Neural cell (in vitro differentiated cells): Measurements from ENCODE around the gene PLA2G4F. TPM values are rescaled to one million over a fixed set of nuclear protein-coding genes. Genes with fewer than 3 reads are reported as not detected.

Experiments used
- H2AFZ ChIP-seq: fragments of 200-600, 300-800 bp; sonication (generic), shearing (Covaris generic); 2 replicates; pipeline ENCODE4 v1.6.0; 2014; ENCODE audit warnings: low read depth, mild to moderate bottlenecking, antibody characterized with exemption, low read length, moderate library complexity
- H3F3A ChIP-seq: fragments of 200-600 bp; shearing (Covaris generic); 2 replicates; pipeline ENCODE4 v1.6.1; 2016; ENCODE audit warnings: mild to moderate bottlenecking, moderate library complexity, mixed read lengths, antibody characterized with exemption, low read length; ENCODE audit not compliant: insufficient read depth, poor library complexity, severe bottlenecking
- H3K27ac ChIP-seq: fragments of 200-600, 300-800 bp; sonication (generic), shearing (Covaris generic); 2 replicates; pipeline ENCODE4 v1.5.1; 2014; ENCODE audit warnings: mild to moderate bottlenecking, low read length, moderate library complexity
- H3K27me3 ChIP-seq: fragments of 300-800, 200-600 bp; sonication (generic), shearing (Covaris generic); 2 replicates; pipeline ENCODE4 v1.6.0; 2014; ENCODE audit warnings: mild to moderate bottlenecking, low read depth, low read length, moderate library complexity; ENCODE audit not compliant: insufficient read depth
- H3K36me3 ChIP-seq: fragments of 300-800, 200-600 bp; sonication (generic), shearing (Covaris generic); 2 replicates; pipeline ENCODE4 v1.5.1; 2014; ENCODE audit warnings: mild to moderate bottlenecking, antibody characterized with exemption, low read length, moderate library complexity; ENCODE audit not compliant: insufficient read depth
- H3K4me2 ChIP-seq: fragments of 300-800, 200-600 bp; sonication (generic), shearing (Covaris generic); 2 replicates; pipeline ENCODE4 v1.6.0; 2014; ENCODE audit warnings: mild to moderate bottlenecking, low read length
- H3K4me3 ChIP-seq: fragments of 300-800, 200-600 bp; sonication (generic), shearing (Covaris generic); 2 replicates; pipeline ENCODE4 v1.5.1; 2014; ENCODE audit warnings: mild to moderate bottlenecking, low read length, moderate library complexity
- H3K79me2 ChIP-seq: fragments of 200-600 bp; shearing (Covaris generic); replicated peaks from 2 replicates; pipeline ENCODE4 v1.6.0; 2014; ENCODE audit warnings: mild to moderate bottlenecking, low read length, moderate library complexity; ENCODE audit not compliant: insufficient read depth
- H3K9ac ChIP-seq: fragments of 300-800, 200-600 bp; sonication (generic), shearing (Covaris generic); 2 replicates; pipeline ENCODE4 v1.6.1; 2016; ENCODE audit warnings: mild to moderate bottlenecking, low read length, mixed read lengths
- H3K9me2 ChIP-seq: fragments of 200-600 bp; shearing (Covaris generic); 2 replicates; pipeline ENCODE4 v1.6.1; 2016; ENCODE audit warnings: mild to moderate bottlenecking, low read length, mixed read lengths; ENCODE audit not compliant: insufficient read depth
- H3K9me3 ChIP-seq: fragments of 200-600, 300-800 bp; sonication (generic), shearing (Covaris generic); 2 replicates; pipeline ENCODE4 v1.6.1; 2016; ENCODE audit warnings: mild to moderate bottlenecking, mixed run types, low read length, moderate library complexity, mixed read lengths
- H4K20me1 ChIP-seq: fragments of 200-600 bp; shearing (Covaris generic); 2 replicates; pipeline ENCODE4 v1.6.1; 2016; ENCODE audit warnings: mild to moderate bottlenecking, mixed run types; ENCODE audit not compliant: insufficient read depth
- CTCF ChIP-seq: fragments of 450-650 bp; IDR thresholded peaks from 2 replicates; pipeline ENCODE4 v1.5.1; 2014; ENCODE audit warnings: antibody characterized with exemption, mild to moderate bottlenecking, moderate library complexity; ENCODE audit not compliant: poor library complexity, severe bottlenecking
- EP300 ChIP-seq: fragments of 450-650 bp; conservative IDR thresholded peaks from 2 replicates; pipeline ENCODE4 v1.6.1; 2014; ENCODE audit warnings: antibody characterized with exemption, mild to moderate bottlenecking, moderate library complexity; ENCODE audit not compliant: poor library complexity, severe bottlenecking
- EZH2 ChIP-seq: fragments of 200-600, 300-800 bp; shearing (Covaris generic), sonication (generic); IDR thresholded peaks from 2 replicates; pipeline ENCODE4 v1.6.1; 2014; ENCODE audit warnings: antibody characterized with exemption, low read length, borderline replicate concordance, mild to moderate bottlenecking; ENCODE audit not compliant: insufficient read depth, poor library complexity, severe bottlenecking
- MXI1 ChIP-seq: fragments of 450-650 bp; conservative IDR thresholded peaks from 2 replicates; pipeline ENCODE4 v1.6.1; 2014; ENCODE audit warnings: antibody characterized with exemption, mild to moderate bottlenecking; ENCODE audit not compliant: poor library complexity, severe bottlenecking
- POLR2AphosphoS5 ChIP-seq: IDR thresholded peaks from 2 replicates; pipeline ENCODE4 v1.6.1; 2012
- RAD21 ChIP-seq: fragments of 450-650 bp; conservative IDR thresholded peaks from 2 replicates; pipeline ENCODE4 v1.6.1; 2014; ENCODE audit warnings: antibody characterized with exemption, mild to moderate bottlenecking, moderate library complexity
- SMC3 ChIP-seq: fragments of 450-650 bp; conservative IDR thresholded peaks from 2 replicates; pipeline ENCODE4 v1.6.1; 2014; ENCODE audit warnings: antibody characterized with exemption, mild to moderate bottlenecking, moderate library complexity; ENCODE audit not compliant: poor library complexity
- TAF1 ChIP-seq: IDR thresholded peaks from 2 replicates; pipeline ENCODE4 v1.6.1; 2012; ENCODE audit warnings: low read depth
- polyA plus RNA-seq: library from polyadenylated mRNA; depleted of rRNA; stranded (reverse); fragments of >200 nt; gene quantifications from 2 replicates; pipeline ENCODE4 v1.2.3, GENCODE V29; 2014
- TF ChIP-seq, protein P1 (sequence below): IDR thresholded peaks from 2 replicates; pipeline ENCODE4 v1.6.1; 2012; ENCODE audit warnings: borderline replicate concordance

PLA2G4F gene
- polyA plus RNA-seq, 1 donor from 2014 or later: not detected

DNA sequence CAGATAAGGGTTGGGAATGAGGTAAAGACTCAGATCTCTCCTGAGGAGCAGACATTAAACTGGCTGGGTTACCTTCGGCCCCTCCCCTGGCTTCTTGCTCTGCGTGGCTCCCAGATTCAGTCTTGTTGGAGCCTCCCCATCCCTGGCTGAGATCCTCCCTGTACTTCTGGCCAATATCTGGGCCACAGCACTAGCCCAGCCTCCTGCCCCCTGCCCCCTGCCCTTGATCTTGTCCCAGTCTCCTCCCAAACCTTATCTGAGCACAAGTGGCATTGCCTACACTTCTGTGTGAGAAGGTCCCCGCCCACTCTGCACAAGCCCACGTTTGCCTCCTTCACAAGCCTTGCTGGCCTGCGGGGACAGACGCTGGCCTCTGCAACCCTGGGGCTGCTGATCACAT lies 16.8 kb downstream of the PLA2G4F start:
- no peak overlapping the region for H3K9ac ChIP-seq
- no peak overlapping the region for H3K27ac ChIP-seq
- H3K4me3 ChIP-seq: no peak overlapping the region
- H3F3A ChIP-seq: no peaks in the 10 kb centered on the region
- no peak overlapping the region for H2AFZ ChIP-seq
- H3K36me3 ChIP-seq: no peaks in the 10 kb centered on the region
- no peaks in the 10 kb centered on the region for H4K20me1 ChIP-seq
- no peak for TF ChIP-seq MXI1
- no peak for TF ChIP-seq EZH2
- TF ChIP-seq RAD21: no peak
- TF ChIP-seq, protein P1, sequence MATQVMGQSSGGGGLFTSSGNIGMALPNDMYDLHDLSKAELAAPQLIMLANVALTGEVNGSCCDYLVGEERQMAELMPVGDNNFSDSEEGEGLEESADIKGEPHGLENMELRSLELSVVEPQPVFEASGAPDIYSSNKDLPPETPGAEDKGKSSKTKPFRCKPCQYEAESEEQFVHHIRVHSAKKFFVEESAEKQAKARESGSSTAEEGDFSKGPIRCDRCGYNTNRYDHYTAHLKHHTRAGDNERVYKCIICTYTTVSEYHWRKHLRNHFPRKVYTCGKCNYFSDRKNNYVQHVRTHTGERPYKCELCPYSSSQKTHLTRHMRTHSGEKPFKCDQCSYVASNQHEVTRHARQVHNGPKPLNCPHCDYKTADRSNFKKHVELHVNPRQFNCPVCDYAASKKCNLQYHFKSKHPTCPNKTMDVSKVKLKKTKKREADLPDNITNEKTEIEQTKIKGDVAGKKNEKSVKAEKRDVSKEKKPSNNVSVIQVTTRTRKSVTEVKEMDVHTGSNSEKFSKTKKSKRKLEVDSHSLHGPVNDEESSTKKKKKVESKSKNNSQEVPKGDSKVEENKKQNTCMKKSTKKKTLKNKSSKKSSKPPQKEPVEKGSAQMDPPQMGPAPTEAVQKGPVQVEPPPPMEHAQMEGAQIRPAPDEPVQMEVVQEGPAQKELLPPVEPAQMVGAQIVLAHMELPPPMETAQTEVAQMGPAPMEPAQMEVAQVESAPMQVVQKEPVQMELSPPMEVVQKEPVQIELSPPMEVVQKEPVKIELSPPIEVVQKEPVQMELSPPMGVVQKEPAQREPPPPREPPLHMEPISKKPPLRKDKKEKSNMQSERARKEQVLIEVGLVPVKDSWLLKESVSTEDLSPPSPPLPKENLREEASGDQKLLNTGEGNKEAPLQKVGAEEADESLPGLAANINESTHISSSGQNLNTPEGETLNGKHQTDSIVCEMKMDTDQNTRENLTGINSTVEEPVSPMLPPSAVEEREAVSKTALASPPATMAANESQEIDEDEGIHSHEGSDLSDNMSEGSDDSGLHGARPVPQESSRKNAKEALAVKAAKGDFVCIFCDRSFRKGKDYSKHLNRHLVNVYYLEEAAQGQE: no peak
- no peaks in the 10 kb centered on the region for H3K9me3 ChIP-seq
- no peaks in the 10 kb centered on the region for H3K79me2 ChIP-seq
- no peaks in the 10 kb centered on the region for H3K9me2 ChIP-seq
- H3K27me3 ChIP-seq: no peaks in the 10 kb centered on the region
- H3K4me2 ChIP-seq: no peak overlapping the region

GRCh38 chr15:42138968-42139386 lies 17.5 kb downstream of the PLA2G4F start:
- Histone ChIP-seq H3K9me2 (no peaks in the 10 kb centered on the region), H3K36me3 (no peaks in the 10 kb centered on the region), H3K4me2 (no peak overlapping the region), H3K9ac (no peak overlapping the region), H2AFZ (no peak overlapping the region), H3K9me3 (no peaks in the 10 kb centered on the region), H3K4me3 (no peak overlapping the region), H3F3A (no peaks in the 10 kb centered on the region), H4K20me1 (no peaks in the 10 kb centered on the region), H3K27ac (no peak overlapping the region), H3K27me3 (no peaks in the 10 kb centered on the region), H3K79me2 (no peaks in the 10 kb centered on the region)
- TF ChIP-seq TAF1: no peak
- no peak for TF ChIP-seq MXI1
- no peak for TF ChIP-seq SMC3

DNA sequence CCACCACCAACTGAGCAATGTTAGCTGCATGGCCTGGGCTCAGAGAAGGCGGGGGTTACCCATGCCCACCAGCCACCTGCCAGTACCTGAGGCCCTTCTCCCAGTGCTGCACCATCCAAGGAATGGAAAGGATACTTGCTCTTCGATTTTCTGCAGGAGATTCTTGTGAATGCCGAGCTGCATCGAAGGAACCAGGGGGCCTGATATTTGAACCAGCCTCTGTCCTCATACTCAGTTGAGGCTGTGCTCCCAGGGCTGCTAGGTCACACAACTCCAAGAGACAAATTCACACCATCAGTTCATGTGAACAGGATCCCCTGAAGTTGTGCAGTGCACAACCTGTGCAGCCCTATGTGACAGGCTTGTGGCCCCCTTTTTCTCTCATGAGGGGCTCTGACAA lies 18.0 kb downstream of the PLA2G4F start:
- Histone ChIP-seq H3K9me2 (no peaks in the 10 kb centered on the region), H4K20me1 (no peaks in the 10 kb centered on the region), H3K36me3 (no peaks in the 10 kb centered on the region), H3F3A (no peaks in the 10 kb centered on the region), H3K4me2 (no peak overlapping the region), H3K9me3 (no peaks in the 10 kb centered on the region), H3K27ac (no peak overlapping the region), H3K4me3 (no peak overlapping the region), H3K27me3 (no peaks in the 10 kb centered on the region), H2AFZ (no peak overlapping the region), H3K79me2 (no peaks in the 10 kb centered on the region), H3K9ac (no peak overlapping the region)
- TF ChIP-seq EZH2 (no peak), MXI1 (no peak), RAD21 (no peak), POLR2AphosphoS5 (no peak), SMC3 (no peak), CTCF (no peak), EP300 (no peak), TAF1 (no peak)
- TF ChIP-seq, protein P1: no peak
